B cell (primary cell): Measurements from ENCODE around the gene GMEB2. TPM values are rescaled to one million over a fixed set of nuclear protein-coding genes. Genes with fewer than 3 reads are reported as not detected.

Experiments
- ATAC-seq: fragments of 200-7000 bp; cut with Tn5 transposase; one replicate; pipeline ENCODE4 v1.10.0; 2021; ENCODE audit warnings: low read depth, mild to moderate bottlenecking, moderate number of reproducible peaks, moderate library complexity
- CTCF ChIA-PET: fragments of 350-600 bp; sonication (Branson Sonifier 250); formaldehyde crosslinking; loops from one replicate; lab custom pipeline; 2021; ENCODE audit warnings: antibody characterized with exemption, inconsistent platforms; lab: Charles Lee
- POLR2A ChIA-PET: fragments of 350-600 bp; sonication (Branson Sonifier 250); formaldehyde crosslinking; loops from one replicate; lab custom pipeline; 2021; ENCODE audit warnings: antibody characterized with exemption; lab: Charles Lee
- DNase-seq: peaks from one replicate; pipeline ENCODE4 v3.0.0; 2013
- H2AFZ ChIP-seq: 2 replicates; pipeline ENCODE4 v1.6.1; 2012; ENCODE audit warnings: mild to moderate bottlenecking, low read depth, low read length; ENCODE audit not compliant: insufficient read depth, poor library complexity, severe bottlenecking
- H3K27ac ChIP-seq, 2 donors: 1 replicate in 1 of 2; 2 replicates in 1 of 2; pipeline ENCODE4 v1.5.1; 2012 to 2013; ENCODE audit warnings: low read length in 2 of 2, mild to moderate bottlenecking in 2 of 2, moderate library complexity in 1 of 2
- H3K27me3 ChIP-seq, 4 experiments: fragments of 200-600 bp in 1 of 4; sonication (generic) in 1 of 4; replicated peaks in 1 of 4; 1 replicate in 2 of 4; 2 replicates in 2 of 4; pipeline versions ENCODE4 v1.6.1 to v1.7.0; 2013 to 2016; ENCODE audit warnings: low read length in 3 of 4, mild to moderate bottlenecking in 2 of 4, mixed read lengths in 1 of 4, moderate library complexity in 1 of 4; ENCODE audit not compliant: insufficient read depth in 4 of 4, control insufficient read depth in 3 of 4; ENCODE audit errors: control extremely low read depth in 1 of 4
- H3K36me3 ChIP-seq, 2 experiments: replicated peaks in 1 of 2; 1 replicate in 1 of 2; 2 replicates in 1 of 2; pipeline versions ENCODE4 v1.6.1 to v1.7.1; 2013; ENCODE audit warnings: low read length in 1 of 2; ENCODE audit not compliant: insufficient read depth in 2 of 2, control insufficient read depth in 1 of 2; ENCODE audit errors: control extremely low read depth in 1 of 2, extremely low read depth in 1 of 2
- H3K4me1 ChIP-seq, 2 donors: fragments of 200-600 bp in 1 of 2; sonication (generic) in 1 of 2; 1 replicate in 1 of 2; 2 replicates in 1 of 2; pipeline versions ENCODE4 v1.5.1 to v1.6.1; 2013 to 2017; ENCODE audit warnings: low read length in 2 of 2; ENCODE audit not compliant: control insufficient read depth in 2 of 2, insufficient read depth in 2 of 2
- H3K4me2 ChIP-seq: replicated peaks from 2 replicates; pipeline ENCODE3; 2012; ENCODE audit warnings: mild to moderate bottlenecking, low read depth, low read length; ENCODE audit not compliant: poor library complexity, severe bottlenecking
- H3K4me3 ChIP-seq, 5 experiments: fragments of 200-600 bp in 1 of 5; sonication (generic) in 1 of 5; 1 replicate in 3 of 5; 2 replicates in 2 of 5; pipeline versions ENCODE4 v1.5.1 to v1.7.0; 2011 to 2016; ENCODE audit warnings: low read length in 4 of 5, mild to moderate bottlenecking in 4 of 5, low read depth in 2 of 5, control low read depth in 1 of 5, moderate library complexity in 1 of 5; ENCODE audit not compliant: insufficient read depth in 1 of 5; ENCODE audit errors: control extremely low read depth in 1 of 5, extremely low read depth in 1 of 5
- H3K79me2 ChIP-seq: fragments of 200-600 bp; sonication (generic); one replicate; pipeline ENCODE4 v1.6.0; 2016; ENCODE audit warnings: low read length; ENCODE audit not compliant: control insufficient read depth, insufficient read depth
- H3K9ac ChIP-seq: fragments of 200-600 bp; sonication (generic); 2 replicates; pipeline ENCODE4 v1.6.1; 2017; ENCODE audit warnings: mild to moderate bottlenecking, low read length, moderate library complexity
- H3K9me3 ChIP-seq, 3 donors: one replicate each; pipeline versions ENCODE4 v1.6.1 to v1.7.1; 2013; ENCODE audit warnings: low read length in 2 of 3; ENCODE audit not compliant: control insufficient read depth in 2 of 3, insufficient read depth in 1 of 3; ENCODE audit errors: control extremely low read depth in 1 of 3
- H4K20me1 ChIP-seq: 2 replicates; pipeline ENCODE4 v1.6.0; 2012; ENCODE audit warnings: mild to moderate bottlenecking, low read length; ENCODE audit not compliant: insufficient read depth, control insufficient read depth, poor library complexity, severe bottlenecking
- H3K27ac Mint-ChIP-seq: one replicate; pipeline ENCODE4 v1.8.0; 2021; ENCODE audit warnings: mixed read lengths
- H3K27me3 Mint-ChIP-seq: one replicate; pipeline ENCODE4 v1.8.0; 2021; ENCODE audit warnings: mixed read lengths
- H3K4me1 Mint-ChIP-seq: one replicate; pipeline ENCODE4 v1.8.0; 2021; ENCODE audit warnings: mixed read lengths
- H3K4me3 Mint-ChIP-seq: one replicate; pipeline ENCODE4 v1.8.0; 2021; ENCODE audit warnings: mixed read lengths
- H3K9me3 Mint-ChIP-seq: one replicate; pipeline ENCODE4 v1.8.0; 2022; ENCODE audit warnings: mixed read lengths; ENCODE audit not compliant: insufficient read depth
- CTCF ChIP-seq: fragments of 200-600 bp; IDR thresholded peaks from one replicate; pipeline ENCODE4 v1.8.0; 2022; ENCODE audit warnings: antibody characterized with exemption, mild to moderate bottlenecking
- EZH2 ChIP-seq: IDR thresholded peaks from 2 replicates; pipeline ENCODE4 v1.6.1; 2012; ENCODE audit warnings: borderline replicate concordance, low read depth, mild to moderate bottlenecking, moderate library complexity, low read length; ENCODE audit not compliant: insufficient read depth, poor library complexity, severe bottlenecking
- WGBS: methylation state at CpG from one replicate; pipeline ENCODE4 v1.1.5; 2013; ENCODE audit warnings: missing lambda C conversion rate; ENCODE audit not compliant: insufficient coverage; 5-methylcytosine and 5-hydroxymethylcytosine counted together
- intact Hi-C: fragments of 100-400 bp; cut with micrococcal nuclease; formaldehyde crosslinking; loops from one replicate; pipeline ENCODE4 v1.10.0; 2022
- polyA plus RNA-seq: library from polyadenylated mRNA; depleted of rRNA; stranded (reverse); fragments of >200 nt; gene quantifications from 2 replicates; pipeline ENCODE4 v1.2.3, GENCODE V29; 2012
- total RNA-seq, 2 donors: library from RNA; stranded (reverse); fragments of 120-200 nt in 1 of 2; gene quantifications; 1 replicate in 1 of 2; 2 replicates in 1 of 2; pipeline versions ENCODE4 v1.2.3 to v1.2.4, GENCODE V29; 2013 to 2022

Gene GMEB2
- total and polyA plus RNA-seq, 2 donors (not counting 1 experiment from before 2014, with no cell fraction given): 17.7 to 24.5 TPM

- Histone ChIP-seq H3K27ac (no peak overlapping the region), H3K9me3 (no peaks in the 10 kb centered on the region), H3K4me1 (no peaks in the 10 kb centered on the region), H3K9ac (no peak overlapping the region), H3K4me3 (no peak overlapping the region), H3K79me2 (peaks cover 6% of the 10 kb centered on the region), H3K4me2 (no peak overlapping the region), H3K27me3 (no peaks in the 10 kb centered on the region), H4K20me1 (peaks cover 8% of the 10 kb centered on the region), H3K36me3 (peaks cover 0 to 60% of the 10 kb centered on the region in 2 experiments), H2AFZ (no peak overlapping the region)
- Mint-ChIP-seq H3K9me3 (no peaks in the 10 kb centered on the region), H3K27me3 (no peaks in the 10 kb centered on the region), H3K4me1 (no peaks in the 10 kb centered on the region), H3K27ac (no peak overlapping the region), H3K4me3 (no peak overlapping the region)
- no peak for TF ChIP-seq EZH2
- TF ChIP-seq CTCF: no peak
- ChIA-PET POLR2A (no interaction called here), CTCF (no interaction called here)
- WGBS: 94% methylated on average over 28 of the region's 30 CpGs
- no peak for ATAC-seq
- intact Hi-C loops: no loop called here
- DNase-seq: no peak
These were observed 31.3 kb downstream of the GMEB2 start for GRCh38 chr20:63595416-63596127.

- Histone ChIP-seq H3K9me3 (no peaks in the 10 kb centered on the region), H3K27ac (no peak overlapping the region), H3K27me3 (no peaks in the 10 kb centered on the region), H4K20me1 (peaks cover 4% of the 10 kb centered on the region), H3K79me2 (peaks cover 6% of the 10 kb centered on the region), H3K4me3 (no peak overlapping the region), H3K4me1 (no peaks in the 10 kb centered on the region), H2AFZ (no peak overlapping the region), H3K9ac (no peak overlapping the region), H3K36me3 (peaks cover 0 to 64% of the 10 kb centered on the region in 2 experiments), H3K4me2 (no peak overlapping the region)
- CTCF ChIA-PET: no interaction called here
- intact Hi-C loops: no loop called here
- TF ChIP-seq EZH2: no peak
- TF ChIP-seq CTCF: no peak
- Mint-ChIP-seq H3K9me3 (no peaks in the 10 kb centered on the region), H3K4me3 (no peak overlapping the region), H3K27ac (no peak overlapping the region), H3K27me3 (no peaks in the 10 kb centered on the region), H3K4me1 (no peaks in the 10 kb centered on the region)
- 96% methylated on average over 8 of the region's 10 CpGs for WGBS
- no peak for DNase-seq
- POLR2A ChIA-PET: no interaction called here
- no peak for ATAC-seq
These were observed 32.8 kb downstream of the GMEB2 start for GRCh38 chr20:63594043-63594561.
